HepG2 (cell line): ENCODE measurements around the gene CARMIL3.

Experiments used
- CTCF ChIP-seq: sonication (generic); formaldehyde crosslinking; IDR thresholded peaks from 2 replicates; pipeline ENCODE4 v1.5.0; 2020; ENCODE audit warnings: mild to moderate bottlenecking, missing genetic modification reagents, moderate library complexity
- EZH2 ChIP-seq: conservative IDR thresholded peaks from 2 replicates; pipeline ENCODE4 v1.6.1; 2012; ENCODE audit warnings: mild to moderate bottlenecking, low read depth, low read length, moderate library complexity
- KDM1A ChIP-seq: IDR thresholded peaks from 2 replicates; pipeline ENCODE4 v1.6.1; 2016; ENCODE audit warnings: missing compliant biosample characterization
- LCORL ChIP-seq, 2 experiments: fragments of 450-650 bp in 1 of 2; sonication (generic) in 1 of 2; formaldehyde crosslinking in 1 of 2; IDR thresholded peaks; 2 replicates each; pipeline versions ENCODE4 v1.5.0 to v1.6.1; 2017 to 2020; ENCODE audit warnings: antibody characterized with exemption in 1 of 2, missing genetic modification reagents in 1 of 2

GRCh38 chr14:24058260-24058950 lies 6.6 kb downstream of the CARMIL3 start:
- TF ChIP-seq EZH2, result no peak
- TF ChIP-seq LCORL (IDR thresholded peaks at IDR 0.05), result no peak
- peak; percentile 82 for TF ChIP-seq LCORL (CRISPR knock-in tag; IDR thresholded peaks at IDR 0.05)
- TF ChIP-seq KDM1A, result no peak
- peak; percentile 99 for TF ChIP-seq CTCF
